Heart left ventricle (tissue), 16 donors: Measurements from ENCODE around the gene HHIPL2. TPM values are rescaled to one million over a fixed set of nuclear protein-coding genes. Genes with fewer than 3 reads are reported as not detected.

Experiments used
- ATAC-seq, 4 donors: fragments of 200-7000 bp; cut with Tn5 transposase; one replicate each; pipeline ENCODE4 v1.9.1; 2020 to 2022; ENCODE audit warnings: moderate library complexity in 4 of 4, mild to moderate bottlenecking in 3 of 4, moderate number of reproducible peaks in 1 of 4
- DNase-seq, 5 donors: peaks; one replicate each; pipeline ENCODE4 v3.0.0-alpha.2; 2020
- H3K27ac ChIP-seq, 12 donors: fragments of 200-600 bp; sonication (generic) in 4 of 12; one replicate each; pipeline versions ENCODE4 v1.5.0 to v1.8.0; 2016 to 2022; ENCODE audit warnings: mild to moderate bottlenecking in 2 of 12
- H3K27me3 ChIP-seq, 9 donors: fragments of 200-600 bp; sonication (generic) in 2 of 9; one replicate each; pipeline versions ENCODE4 v1.5.1 to v1.8.0; 2016 to 2022; ENCODE audit warnings: mild to moderate bottlenecking in 3 of 9
- H3K36me3 ChIP-seq, 9 donors: fragments of 200-600 bp; sonication (generic) in 2 of 9; one replicate each; pipeline versions ENCODE4 v1.5.0 to v1.8.0; 2018 to 2022; ENCODE audit warnings: mild to moderate bottlenecking in 2 of 9
- H3K4me1 ChIP-seq, 12 donors: fragments of 200-600 bp; sonication (generic) in 4 of 12; one replicate each; pipeline versions ENCODE4 v1.5.0 to v1.8.0; 2016 to 2022; ENCODE audit warnings: mild to moderate bottlenecking in 3 of 12
- H3K4me3 ChIP-seq, 12 donors: fragments of 200-600 bp; sonication (generic) in 4 of 12; one replicate each; pipeline versions ENCODE4 v1.5.0 to v1.8.0; 2017 to 2022; ENCODE audit warnings: mild to moderate bottlenecking in 9 of 12, moderate library complexity in 4 of 12
- H3K9me3 ChIP-seq, 12 donors: fragments of 200-600 bp; sonication (generic) in 4 of 12; one replicate each; pipeline versions ENCODE4 v1.5.0 to v1.8.0; 2016 to 2022; ENCODE audit warnings: mild to moderate bottlenecking in 1 of 12
- CTCF ChIP-seq, 12 donors: fragments of 200-600 bp; sonication (generic) in 4 of 12; IDR thresholded peaks; one replicate each; pipeline versions ENCODE4 v1.5.0 to v1.8.0; 2018 to 2022; ENCODE audit warnings: antibody characterized with exemption in 12 of 12, mild to moderate bottlenecking in 5 of 12
- POLR2A ChIP-seq, 2 donors: fragments of 450-650 bp; IDR thresholded peaks; one replicate each; pipeline ENCODE4 v1.6.1; 2017; ENCODE audit warnings: antibody characterized with exemption in 2 of 2, mild to moderate bottlenecking in 2 of 2, moderate library complexity in 2 of 2
- WGBS, 4 donors: extraction: QIAGEN DNeasy Blood & Tissue Kit in 2 of 4; methylation state at CpG; one replicate each; pipeline versions ENCODE4 v1.1.5 to v1.1.7; 2013 to 2018; 5-methylcytosine and 5-hydroxymethylcytosine counted together
- intact Hi-C, 10 donors: fragments of 100-400 bp; cut with DNase I; formaldehyde crosslinking; loops; one replicate each; pipeline versions ENCODE4 v1.11.1 to v1.14.2; 2022
- polyA plus RNA-seq, 2 donors: library from polyadenylated mRNA; stranded (reverse); fragments of 200-250 nt; gene quantifications; one replicate each; pipeline ENCODE4 v1.2.3, GENCODE V29; 2013
- total RNA-seq, 9 donors: library from RNA; depleted of rRNA in 2 of 9; stranded (reverse); fragments of >200 nt in 2 of 9; fragmentation: NEBNext Ultra II Directional in 3 of 9; extraction: Animal tissue kit (Norgen Biotek cat#: 25700) in 3 of 9; gene quantifications; one replicate each; pipeline versions ENCODE4 v1.1.0 to v1.2.4, GENCODE V29; 2016 to 2023
- donor health status: ischemic (EF 13 %, LVEDD 7.1; RV severe dilation, severe dysfunction).
- donor health status: healthy with polysubstance abuse.
- donor health status: DM: no; HTN: yes; CAD: no.
- donor health status: DM: no; HTN: no; CAD: no.
- donor health status: ischemic (EF 25% LVEDD 6.9; RV normal size, moderate dysfunction).
- donor health status: ischemic (EF 25% LVEDD 5.7; RV mildly dilated, moderate dysfunction).
- donor health status: healthy.
- donor health status: DM: yes; HTN: yes; CAD: no.
- donor health status: ischemic (EF 35%, LVEDD 5.7; RV mildly dilated, moderate dysfunction).
- donor health status: nonischemic (EF 11% LVEDD 7.7; RV severe dilation, severe dysfunction).
- donor health status: DM: yes; HTN: yes; CAD: no.
- donor health status: PGD.
- donor health status: ischemic (EF 29% LVEDD 5.4; RV normal size, mild dysfunction).
- donor health status: nonischemic (EF 23%, LVEDD 6.1; RV moderate dilation, normal function).

HHIPL2 gene
- total and polyA plus RNA-seq, 11 donors = 0.06 to 1.1 (median 0.27) TPM; not detected in 8

- WGBS, 4 donors = 55 to 74% (median 64%) methylated on average over 3 of the region's 3 CpGs
- TF ChIP-seq POLR2A (IDR thresholded peaks at IDR 0.05) (no peak), CTCF (IDR thresholded peaks at IDR 0.05) (no peak)
- Histone ChIP-seq H3K36me3 (no peaks in the 10 kb centered on the region), H3K27ac (no peak overlapping the region), H3K4me3 (no peak overlapping the region), H3K9me3 (no peaks in the 10 kb centered on the region), H3K4me1 (no peaks in the 10 kb centered on the region), H3K27me3 (peaks cover 0 to 8% (median 0%) of the 10 kb centered on the region in 9 donors)
- ATAC-seq (no peak), DNase-seq (no peak)
- intact Hi-C loops = no loop called here
Observed at GRCh38 chr1:222529916-222530315, 18.0 kb downstream of the HHIPL2 start.

DNA sequence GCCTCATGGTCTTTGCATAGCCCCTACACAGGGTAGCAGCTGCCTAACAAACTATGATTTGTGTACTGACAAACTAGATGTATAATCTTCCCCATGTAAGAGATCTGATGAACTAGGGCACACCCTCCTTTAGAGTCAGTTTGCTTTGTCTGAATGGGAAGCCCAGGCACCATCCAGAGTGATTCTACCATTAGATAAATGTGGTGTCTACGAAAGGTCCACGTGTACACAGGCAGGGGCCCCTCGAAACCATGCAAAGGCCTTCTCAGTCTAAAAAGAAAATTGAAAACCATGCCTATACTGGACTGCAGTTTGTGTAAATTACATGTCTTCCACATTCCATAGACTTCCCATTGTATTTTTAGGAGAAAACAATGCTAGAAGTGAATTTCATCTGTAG is 18.7 kb downstream of the HHIPL2 start:
- Histone ChIP-seq H3K9me3 (no peaks in the 10 kb centered on the region), H3K4me1 (no peaks in the 10 kb centered on the region), H3K27me3 (peaks cover 0 to 8% (median 0%) of the 10 kb centered on the region in 9 donors), H3K36me3 (no peaks in the 10 kb centered on the region), H3K27ac (no peak overlapping the region), H3K4me3 (no peak overlapping the region)
- DNase-seq (no peak), ATAC-seq (no peak)
- no peak for TF ChIP-seq POLR2A (IDR thresholded peaks at IDR 0.05)
- no peak for TF ChIP-seq CTCF (IDR thresholded peaks at IDR 0.05)
- intact Hi-C loops = no loop called here
- WGBS, 4 donors = 86 to 92% (median 88%) methylated on average over 3 of the region's 3 CpGs

- H3K4me1 ChIP-seq = no peaks in the 10 kb centered on the region
- 75 to 88% (median 82%) methylated on average over 2 of the region's 2 CpGs for WGBS, 4 donors
- DNase-seq (no peak), ATAC-seq (no peak)
- H3K9me3 ChIP-seq = no peaks in the 10 kb centered on the region
- intact Hi-C loops = no loop called here
- H3K27me3 ChIP-seq = peaks cover 0 to 8% (median 0%) of the 10 kb centered on the region in 9 donors
- no peaks in the 10 kb centered on the region for H3K36me3 ChIP-seq
- H3K4me3 ChIP-seq = no peak overlapping the region
- H3K27ac ChIP-seq = no peak overlapping the region
- TF ChIP-seq POLR2A (IDR thresholded peaks at IDR 0.05) (no peak), CTCF (IDR thresholded peaks at IDR 0.05) (no peak)
Observed at GRCh38 chr1:222525951-222526350, 22.0 kb downstream of the HHIPL2 start.

DNA sequence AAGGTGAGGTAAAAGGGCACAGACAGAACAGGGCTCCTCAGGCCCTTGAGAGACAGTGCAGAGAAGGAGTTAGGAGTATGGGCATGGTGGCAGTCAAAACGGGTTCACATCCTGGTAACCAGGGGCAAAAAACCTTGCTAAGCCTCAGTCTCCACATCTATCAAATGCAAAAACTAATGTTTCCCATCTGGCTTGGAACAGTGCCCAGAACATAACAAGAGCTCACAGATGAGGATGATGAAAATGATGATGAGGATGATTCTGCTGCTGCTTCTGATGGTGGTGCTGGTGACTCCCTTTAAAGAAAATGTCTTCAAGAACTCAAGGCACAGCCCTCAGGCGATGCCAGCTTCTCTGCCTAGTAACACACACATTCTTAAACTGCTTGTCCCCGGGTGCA is 24.1 kb downstream of the HHIPL2 start:
- TF ChIP-seq CTCF (IDR thresholded peaks at IDR 0.05) = no peak
- TF ChIP-seq POLR2A (IDR thresholded peaks at IDR 0.05) = no peak
- H3K36me3 ChIP-seq = no peaks in the 10 kb centered on the region
- intact Hi-C loops = no loop called here

More for the DNA sequence above, 24.1 kb downstream of the HHIPL2 start:
- DNase-seq (no peak), ATAC-seq (no peak)
- no peaks in the 10 kb centered on the region for H3K9me3 ChIP-seq
- no peak overlapping the region for H3K4me3 ChIP-seq
- H3K27ac ChIP-seq = no peak overlapping the region
- H3K27me3 ChIP-seq = peaks cover 0 to 8% (median 0%) of the 10 kb centered on the region in 9 donors
- H3K4me1 ChIP-seq = no peaks in the 10 kb centered on the region
- 53 to 74% (median 57%) methylated on average over 3 of the region's 3 CpGs for WGBS, 4 donors
